DMS53 (cell line): ENCODE data around the gene FGGY.
"Not testable (repeated sequence)": the region's sequence is repeated elsewhere in the genome, so short reads cannot be mapped to it uniquely, and the experiment has no call there.

Source experiments
- DNase-seq: peaks from one replicate; lab custom pipeline; 2025; lab: John Stamatoyannopoulos, UW

FGGY gene

GRCh38 chr1:59288046-59288445, 8.8 kb upstream of the FGGY start:
- no peak for DNase-seq

DNA sequence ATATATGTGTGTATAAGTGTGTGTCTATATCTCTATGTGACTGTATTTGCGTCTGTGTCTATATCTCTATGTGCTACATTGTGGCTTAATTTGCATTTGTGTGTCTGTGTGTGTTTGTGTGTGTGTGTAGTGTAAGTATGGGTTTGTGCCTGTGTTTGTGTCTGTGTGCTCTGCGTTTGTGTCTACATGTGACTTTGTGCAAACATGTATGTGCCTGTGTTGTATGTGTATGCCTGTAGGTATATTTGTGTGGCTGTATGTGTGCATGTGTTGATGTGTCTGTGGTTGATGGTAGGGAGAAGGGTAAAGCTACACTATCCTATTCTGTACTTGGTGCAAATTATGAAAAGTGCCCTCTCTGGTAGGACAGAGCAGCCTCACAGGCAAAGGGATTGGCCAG, 7.3 kb upstream of the FGGY start:
- DNase-seq = no peak

DNA sequence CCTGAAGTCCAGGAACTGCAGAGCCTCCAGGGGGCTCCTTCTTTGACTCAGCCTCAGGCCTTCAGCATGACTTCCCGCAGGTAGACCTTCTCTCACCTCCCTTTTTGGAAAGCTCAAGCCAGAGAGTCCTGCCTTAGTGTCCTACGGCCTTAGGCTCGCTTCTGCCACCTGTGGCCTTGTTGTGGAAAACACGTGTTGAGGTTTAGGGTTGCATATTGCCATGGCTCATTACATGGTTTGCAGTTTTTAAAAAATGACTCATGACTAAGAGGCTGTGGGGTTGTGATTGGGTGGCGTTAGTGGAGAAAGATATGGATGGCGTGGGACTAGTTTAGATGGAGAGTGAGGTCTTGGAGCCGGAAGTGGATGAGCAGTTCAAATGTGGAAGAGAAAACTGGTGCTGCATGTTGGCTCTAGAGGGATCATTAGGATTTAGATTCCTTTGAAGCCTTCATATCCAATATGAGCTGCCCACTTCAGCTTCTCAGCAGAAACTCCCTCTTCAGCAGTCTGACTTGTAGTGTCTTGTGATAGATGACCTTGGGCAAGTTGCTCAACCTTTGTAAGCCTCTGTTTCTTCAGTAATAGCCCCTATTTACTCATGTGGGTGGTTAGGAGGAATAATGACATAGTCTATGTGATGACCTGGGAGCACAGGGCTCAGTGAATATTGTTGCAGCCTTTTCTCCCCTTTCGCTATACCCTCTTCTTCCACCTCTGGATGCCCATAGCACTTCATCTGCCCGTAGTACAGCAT, 6.5 kb upstream of the FGGY start:
- peak; percentile 95 for DNase-seq

DNA sequence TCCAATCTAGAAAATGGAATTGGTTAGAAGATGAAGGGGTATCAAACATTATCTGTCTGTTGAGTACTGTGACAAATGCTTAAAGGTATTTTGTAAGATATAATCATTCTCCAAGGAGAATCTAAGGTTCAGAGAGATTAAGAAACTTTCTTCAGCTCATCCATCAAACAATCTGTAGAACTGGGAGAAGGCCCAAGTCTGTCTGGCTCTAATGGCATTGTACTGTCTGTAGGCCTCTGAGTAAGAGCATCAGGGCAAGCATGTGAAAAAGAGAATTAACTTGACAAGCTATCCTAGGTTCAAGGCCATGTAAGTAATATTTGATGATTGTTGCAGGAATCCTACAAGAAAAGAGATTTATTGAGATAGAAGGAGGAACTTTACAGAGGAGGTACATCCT, 5.3 kb upstream of the FGGY start:
- no peak for DNase-seq

DNA sequence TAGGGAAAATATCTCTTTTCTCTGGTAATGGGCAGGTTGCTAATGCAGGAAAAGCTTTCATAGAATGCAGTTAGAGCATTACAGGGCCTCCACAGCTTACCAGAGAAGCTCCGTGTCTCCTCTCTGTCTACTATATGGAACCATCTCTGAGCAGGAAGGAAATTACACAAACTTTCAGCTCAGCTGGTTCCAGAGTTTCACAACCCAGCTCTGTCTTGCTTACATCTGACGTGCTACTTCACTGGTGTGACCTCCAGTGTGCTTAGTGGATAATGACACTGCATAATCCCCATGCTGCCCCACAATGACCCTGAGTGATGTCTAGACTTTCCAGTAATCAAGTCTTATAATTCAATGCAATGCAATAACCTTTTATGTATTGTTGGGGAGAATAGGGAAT, 4.3 kb upstream of the FGGY start:
- no peak for DNase-seq

GRCh38 chr1:59293206-59293605, 3.7 kb upstream of the FGGY start:
- no peak for DNase-seq

GRCh38 chr1:59293849-59294248, 3.0 kb upstream of the FGGY start:
- DNase-seq = no peak

GRCh38 chr1:59294423-59294822, 2.5 kb upstream of the FGGY start:
- DNase-seq = no peak

DNA sequence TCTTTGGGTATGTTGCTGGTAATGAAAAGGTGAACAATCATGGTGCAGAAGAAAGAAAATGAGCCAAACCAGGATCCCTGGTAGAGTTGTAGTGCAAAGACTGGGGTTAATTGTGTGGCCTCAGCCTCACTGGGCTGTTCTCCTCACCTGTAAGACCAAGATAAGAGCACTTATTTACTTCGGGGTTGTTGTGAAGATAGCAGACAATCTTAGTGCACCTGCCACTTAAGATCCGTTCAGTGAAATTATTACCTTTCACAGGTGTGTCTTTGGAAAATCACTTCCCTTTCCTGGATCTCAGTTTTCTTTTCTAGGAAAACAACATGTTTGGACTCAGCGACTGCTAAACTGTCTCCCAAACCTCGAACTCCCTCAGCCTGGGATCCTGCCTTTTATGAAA, 1.3 kb upstream of the FGGY start:
- no peak for DNase-seq

GRCh38 chr1:59298026-59298583, 1.2 kb downstream of the FGGY start:
- DNase-seq = peak; percentile 29

GRCh38 chr1:59298710-59299346, 1.9 kb downstream of the FGGY start:
- no peak for DNase-seq

GRCh38 chr1:59299670-59300069, 2.8 kb downstream of the FGGY start:
- not testable (repeated sequence) for DNase-seq

DNA sequence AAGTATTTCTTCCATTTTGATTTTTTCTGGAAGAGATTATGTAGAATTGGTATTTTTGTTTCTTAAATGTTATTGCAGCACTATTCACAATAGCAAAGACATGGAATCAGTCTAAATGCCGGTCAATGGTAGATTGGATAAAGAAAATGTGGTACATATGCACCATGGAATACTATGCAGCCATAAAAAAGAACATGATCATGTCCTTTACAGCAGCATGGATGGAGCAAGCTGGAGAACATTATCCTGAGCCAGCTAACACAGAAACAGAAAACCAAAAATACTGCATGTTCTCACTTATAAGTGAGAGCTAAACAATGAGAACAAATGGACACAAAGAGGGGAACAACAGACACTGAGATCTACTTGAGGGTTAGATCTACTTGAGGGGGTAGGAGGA, 5.4 kb downstream of the FGGY start:
- no peak for DNase-seq

DNA sequence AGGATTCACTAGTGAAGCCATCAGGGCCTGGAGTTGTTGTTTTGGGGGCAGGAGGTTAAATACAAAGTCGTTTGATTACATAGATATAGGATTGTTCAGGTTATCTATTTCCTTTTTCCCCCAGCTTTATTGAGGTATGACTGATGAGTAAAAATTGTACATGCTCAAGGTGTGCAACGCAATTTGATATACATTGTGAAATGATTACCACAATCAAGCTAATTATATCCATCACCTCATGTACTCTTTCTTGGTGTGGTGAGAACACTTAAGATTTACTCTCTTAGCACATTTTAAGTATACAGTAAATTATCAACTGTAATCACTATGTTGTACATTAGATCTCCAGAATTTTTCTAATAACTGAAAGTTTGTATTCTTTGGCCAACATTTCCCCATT, 6.0 kb downstream of the FGGY start:
- DNase-seq = no peak

GRCh38 chr1:59305188-59305587, 8.3 kb downstream of the FGGY start:
- DNase-seq = peak; percentile 23

DNA sequence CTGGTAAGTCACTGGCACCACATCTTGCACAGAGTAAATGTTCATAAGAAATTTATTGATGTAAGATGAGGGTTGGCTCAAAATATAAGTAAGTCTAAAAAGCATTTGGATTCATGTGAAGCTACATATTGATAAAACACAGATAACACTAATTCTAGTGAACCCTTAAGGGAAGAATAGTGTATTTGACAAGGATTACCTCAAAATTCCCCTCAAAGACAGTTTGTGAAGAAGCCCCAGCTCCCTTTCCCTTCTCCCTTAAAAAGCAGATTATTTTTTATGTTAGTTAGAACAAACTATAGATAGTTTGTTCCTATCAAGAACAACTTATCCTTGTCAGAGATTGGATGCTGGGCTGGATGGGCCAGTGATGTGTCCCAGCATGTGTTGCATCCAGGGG, 10.7 kb downstream of the FGGY start:
- no peak for DNase-seq

DNA sequence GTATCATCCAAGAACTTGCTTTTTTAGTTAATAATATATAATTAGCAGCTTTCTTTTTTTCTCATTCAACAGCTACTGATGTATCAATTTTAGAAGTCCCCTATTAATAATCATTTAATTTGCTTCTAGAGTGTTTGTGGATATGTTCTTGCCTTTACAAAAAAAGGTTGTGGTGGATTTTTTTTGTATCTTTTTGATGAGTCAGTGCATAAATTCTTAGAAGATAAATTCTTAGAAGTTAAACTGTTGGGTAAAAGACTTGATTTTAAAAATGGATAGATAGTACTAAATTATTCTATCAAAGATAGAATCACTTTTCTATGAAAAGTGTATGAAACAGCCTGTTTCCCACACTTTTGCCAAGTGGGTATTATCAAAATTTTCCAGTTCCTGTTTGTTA, 11.9 kb downstream of the FGGY start:
- DNase-seq = no peak

- no peak for DNase-seq
Measured at GRCh38 chr1:59309392-59309791, 12.5 kb downstream of the FGGY start.

DNA sequence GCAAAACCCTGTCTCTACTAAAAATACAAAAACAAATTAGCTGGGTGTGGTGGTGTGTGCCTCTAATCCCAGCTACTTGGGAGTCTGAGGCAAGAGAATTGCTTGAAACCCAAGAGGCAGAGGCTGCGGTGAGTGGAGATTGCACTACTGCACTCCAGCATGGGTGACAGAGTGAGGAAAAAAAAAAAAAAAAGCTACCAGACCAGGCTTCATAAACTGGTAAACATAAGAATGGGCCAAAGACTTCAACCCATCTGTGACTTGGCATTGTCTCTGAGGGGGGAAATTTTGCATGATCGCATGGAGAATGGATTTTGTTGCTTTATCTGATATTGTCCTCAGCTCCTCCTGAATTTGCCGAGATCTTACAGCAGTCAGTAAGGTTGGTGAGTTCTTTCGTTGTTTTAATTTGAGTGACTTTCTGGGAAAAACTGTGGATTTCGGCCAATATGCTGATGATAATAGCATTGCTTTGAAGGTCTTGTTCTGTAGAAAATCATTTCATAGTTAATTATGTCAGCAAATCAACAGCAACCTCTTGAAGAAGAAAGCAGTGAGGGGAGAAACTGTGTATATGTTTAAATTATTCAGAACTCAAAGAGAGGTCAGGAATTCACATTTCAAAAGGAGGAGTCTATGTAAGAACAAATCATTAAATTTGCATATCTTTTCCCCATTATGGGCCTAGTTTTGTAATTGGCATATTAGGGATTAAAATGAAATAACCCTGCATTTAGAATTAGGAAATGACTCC, 13.1 kb downstream of the FGGY start:
- no peak for DNase-seq

- DNase-seq = no peak
Measured at GRCh38 chr1:59310549-59311250, 13.8 kb downstream of the FGGY start.

GRCh38 chr1:59314776-59315528, 18.1 kb downstream of the FGGY start:
- DNase-seq = no peak
